K562 (cell line): ENCODE data around the gene MYBPHL. TPM values are rescaled to one million over a fixed set of nuclear protein-coding genes. Genes with fewer than 3 reads are reported as not detected.

ENCODE experiments used
- CREB1 ChIP-seq, 2 experiments: sonication (generic) in 1 of 2; formaldehyde crosslinking in 1 of 2; IDR thresholded peaks; 2 replicates each; pipeline versions ENCODE4 v1.6.1 to v1.8.0; 2012 to 2022; ENCODE audit warnings: inconsistent platforms in 1 of 2, mild to moderate bottlenecking in 1 of 2, missing genetic modification reagents in 1 of 2, moderate library complexity in 1 of 2
- CTBP1 ChIP-seq: fragments of 450-650 bp; IDR thresholded peaks from 2 replicates; pipeline ENCODE4 v1.6.1; 2016; ENCODE audit warnings: borderline replicate concordance
- HCFC1 ChIP-seq: IDR thresholded peaks from 2 replicates; pipeline ENCODE4 v1.6.1; 2012; ENCODE audit warnings: low read depth, low read length, improper control_type of control experiment
- HDGF ChIP-seq: fragments of 450-650 bp; IDR thresholded peaks from 2 replicates; pipeline ENCODE4 v1.6.1; 2016
- LCOR ChIP-seq: sonication (generic); formaldehyde crosslinking; IDR thresholded peaks from 2 replicates; pipeline ENCODE4 v1.8.0; 2022; ENCODE audit warnings: mild to moderate bottlenecking, missing genetic modification reagents
- PCBP1 ChIP-seq: fragments of 200-400 bp; formaldehyde crosslinking; IDR thresholded peaks from 2 replicates; pipeline ENCODE4 v1.6.1; 2018; ENCODE audit warnings: mild to moderate bottlenecking, low read depth, low read length; ENCODE audit not compliant: poor library complexity, severe bottlenecking
- PTBP1 ChIP-seq: fragments of 200-400 bp; formaldehyde crosslinking; IDR thresholded peaks from 2 replicates; pipeline ENCODE4 v1.6.1; 2017; ENCODE audit warnings: low read depth, low read length
- RB1 ChIP-seq: fragments of 450-650 bp; IDR thresholded peaks from 2 replicates; pipeline ENCODE4 v1.6.1; 2017; ENCODE audit warnings: low read depth, mild to moderate bottlenecking
- RHOXF2B ChIP-seq: fragments of 250-450 bp; sonication (Bioruptor Pico); conservative IDR thresholded peaks from 2 replicates; pipeline ENCODE4 v1.5.1; 2021
- SUPT5H ChIP-seq: fragments of 450-650 bp; IDR thresholded peaks from 2 replicates; pipeline ENCODE4 v1.6.1; 2016
- TAF1 ChIP-seq: IDR thresholded peaks from 2 replicates; pipeline ENCODE4 v1.6.1; 2011; ENCODE audit warnings: mild to moderate bottlenecking, low read length, moderate library complexity; ENCODE audit not compliant: insufficient read depth, control insufficient read depth, severe bottlenecking; ENCODE audit errors: extremely low read depth
- THRAP3 ChIP-seq: fragments of 450-650 bp; IDR thresholded peaks from 2 replicates; pipeline ENCODE4 v1.6.1; 2016; ENCODE audit warnings: mild to moderate bottlenecking, inconsistent platforms, borderline replicate concordance
- ZNF23 ChIP-seq: fragments of 250-450 bp; sonication (Bioruptor Pico); IDR thresholded peaks from 2 replicates; pipeline ENCODE4 v1.4.0; 2020; ENCODE audit warnings: mild to moderate bottlenecking
- polyA plus RNA-seq, 8 experiments: library from polyadenylated mRNA; depleted of rRNA in 4 of 8; stranded (reverse) in 5 of 8; unstranded in 3 of 8; fragments of >200 nt; fragmentation: Nextera tagmentation in 2 of 8; fragmentation: Illumina TruSeq in 1 of 8; extraction: Ambion mirVana in 2 of 8; extraction: Trizol in 1 of 8; gene quantifications; 2 replicates each; pipeline versions ENCODE4 v1.2.1 to v1.2.3, GENCODE V29; 2011 to 2014; ENCODE audit warnings: inconsistent platforms in 1 of 8, missing spikeins in 1 of 8
- total RNA-seq, 7 experiments: library from RNA; depleted of rRNA in 6 of 7; stranded (reverse); fragments of >200 nt in 6 of 7; fragmentation: Illumina TruSeq in 2 of 7; extraction: Trizol in 2 of 7; gene quantifications; 2 replicates each; pipeline versions ENCODE4 v1.2.1 to v1.2.3, GENCODE V29; 2011 to 2021; ENCODE audit warnings: low replicate concordance in 1 of 7
- TF ChIP-seq, protein P1 (sequence below): fragments of 450-650 bp; IDR thresholded peaks from 2 replicates; pipeline ENCODE4 v1.6.1; 2016; ENCODE audit warnings: mild to moderate bottlenecking, moderate library complexity
- TF ChIP-seq, protein P2 (sequence below): fragments of 200-800 bp; sonication (Bioruptor generic); IDR thresholded peaks from 2 replicates; pipeline ENCODE4 v1.6.1; 2017; ENCODE audit warnings: missing genetic modification characterization, missing compliant biosample characterization

Gene MYBPHL
- total and polyA plus RNA-seq, 9 of the 15 experiments (the other 6 are each of a cell fraction or from before 2014, with no cell fraction given), result 0.20 to 1.9 (median 0.33) TPM

DNA sequence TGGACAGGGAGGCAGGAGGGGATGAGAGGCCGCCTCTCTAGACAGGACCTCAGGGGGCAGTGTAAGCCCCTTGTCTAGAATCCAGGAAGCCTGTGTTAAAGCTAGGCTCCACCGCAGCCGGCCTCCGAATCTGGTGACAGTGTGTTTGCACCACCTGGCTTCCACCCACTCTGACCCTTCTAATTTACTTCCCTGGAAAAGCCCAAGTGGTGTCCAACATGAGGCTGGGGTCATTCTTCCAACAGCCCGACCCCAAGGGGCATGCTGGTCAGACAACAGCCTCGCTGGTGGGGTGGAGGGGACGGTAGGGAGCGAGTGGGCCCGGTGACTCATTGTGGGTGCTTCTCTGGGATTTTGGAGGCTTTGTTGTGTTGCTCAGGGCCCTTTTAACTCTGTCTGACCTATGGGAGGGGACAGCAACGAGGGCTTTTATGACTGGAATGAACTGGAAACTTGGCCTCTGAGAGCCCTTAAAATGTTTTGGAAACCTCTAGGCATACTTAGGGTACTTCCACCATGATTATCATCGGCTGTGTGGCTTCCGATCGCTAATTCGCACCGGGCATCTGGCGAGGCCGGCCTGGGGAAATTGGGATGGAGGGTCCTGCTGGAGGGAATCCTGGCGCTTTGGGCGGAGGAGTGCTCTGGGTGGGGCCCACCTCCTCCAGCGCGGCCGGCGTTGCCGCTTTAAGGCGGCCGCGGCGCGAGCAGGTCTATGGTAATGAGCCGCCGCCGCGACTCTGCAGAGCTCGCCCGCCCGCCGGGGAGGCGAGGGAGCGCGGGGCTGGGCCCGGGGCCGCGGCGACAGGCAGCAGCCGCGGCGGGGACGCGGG is 57.8 kb downstream of the MYBPHL start, which contains the start of gene CELSR2 (continued):
- TF ChIP-seq CTBP1 (peak; percentile 63; the same call in 1 of the 2 replicates), PCBP1 (peak; percentile 52), SUPT5H (no peak), HDGF (0 out of 2 replicates have a peak, but pooled peaks have one; percentile 61), TAF1 (peak; percentile 39), RB1 (peak; percentile 88), CREB1 (IDR thresholded peaks at IDR 0.05) (0 out of 2 replicates have a peak, but pooled peaks have one; percentile 6), CREB1 (CRISPR knock-in tag; IDR thresholded peaks at IDR 0.05) (peak; percentile 37; the same call in 1 of the 2 replicates), PTBP1 (0 out of 2 replicates have a peak, but pooled peaks have one; percentile 74), HCFC1 (peak; percentile 14; the same call in 1 of the 2 replicates), LCOR (CRISPR knock-in tag) (peak; percentile 64), THRAP3 (no peak), ZNF23 (CRISPR knock-in tag) (no peak), RHOXF2B (CRISPR knock-in tag) (no peak)
- TF ChIP-seq, protein P1, sequence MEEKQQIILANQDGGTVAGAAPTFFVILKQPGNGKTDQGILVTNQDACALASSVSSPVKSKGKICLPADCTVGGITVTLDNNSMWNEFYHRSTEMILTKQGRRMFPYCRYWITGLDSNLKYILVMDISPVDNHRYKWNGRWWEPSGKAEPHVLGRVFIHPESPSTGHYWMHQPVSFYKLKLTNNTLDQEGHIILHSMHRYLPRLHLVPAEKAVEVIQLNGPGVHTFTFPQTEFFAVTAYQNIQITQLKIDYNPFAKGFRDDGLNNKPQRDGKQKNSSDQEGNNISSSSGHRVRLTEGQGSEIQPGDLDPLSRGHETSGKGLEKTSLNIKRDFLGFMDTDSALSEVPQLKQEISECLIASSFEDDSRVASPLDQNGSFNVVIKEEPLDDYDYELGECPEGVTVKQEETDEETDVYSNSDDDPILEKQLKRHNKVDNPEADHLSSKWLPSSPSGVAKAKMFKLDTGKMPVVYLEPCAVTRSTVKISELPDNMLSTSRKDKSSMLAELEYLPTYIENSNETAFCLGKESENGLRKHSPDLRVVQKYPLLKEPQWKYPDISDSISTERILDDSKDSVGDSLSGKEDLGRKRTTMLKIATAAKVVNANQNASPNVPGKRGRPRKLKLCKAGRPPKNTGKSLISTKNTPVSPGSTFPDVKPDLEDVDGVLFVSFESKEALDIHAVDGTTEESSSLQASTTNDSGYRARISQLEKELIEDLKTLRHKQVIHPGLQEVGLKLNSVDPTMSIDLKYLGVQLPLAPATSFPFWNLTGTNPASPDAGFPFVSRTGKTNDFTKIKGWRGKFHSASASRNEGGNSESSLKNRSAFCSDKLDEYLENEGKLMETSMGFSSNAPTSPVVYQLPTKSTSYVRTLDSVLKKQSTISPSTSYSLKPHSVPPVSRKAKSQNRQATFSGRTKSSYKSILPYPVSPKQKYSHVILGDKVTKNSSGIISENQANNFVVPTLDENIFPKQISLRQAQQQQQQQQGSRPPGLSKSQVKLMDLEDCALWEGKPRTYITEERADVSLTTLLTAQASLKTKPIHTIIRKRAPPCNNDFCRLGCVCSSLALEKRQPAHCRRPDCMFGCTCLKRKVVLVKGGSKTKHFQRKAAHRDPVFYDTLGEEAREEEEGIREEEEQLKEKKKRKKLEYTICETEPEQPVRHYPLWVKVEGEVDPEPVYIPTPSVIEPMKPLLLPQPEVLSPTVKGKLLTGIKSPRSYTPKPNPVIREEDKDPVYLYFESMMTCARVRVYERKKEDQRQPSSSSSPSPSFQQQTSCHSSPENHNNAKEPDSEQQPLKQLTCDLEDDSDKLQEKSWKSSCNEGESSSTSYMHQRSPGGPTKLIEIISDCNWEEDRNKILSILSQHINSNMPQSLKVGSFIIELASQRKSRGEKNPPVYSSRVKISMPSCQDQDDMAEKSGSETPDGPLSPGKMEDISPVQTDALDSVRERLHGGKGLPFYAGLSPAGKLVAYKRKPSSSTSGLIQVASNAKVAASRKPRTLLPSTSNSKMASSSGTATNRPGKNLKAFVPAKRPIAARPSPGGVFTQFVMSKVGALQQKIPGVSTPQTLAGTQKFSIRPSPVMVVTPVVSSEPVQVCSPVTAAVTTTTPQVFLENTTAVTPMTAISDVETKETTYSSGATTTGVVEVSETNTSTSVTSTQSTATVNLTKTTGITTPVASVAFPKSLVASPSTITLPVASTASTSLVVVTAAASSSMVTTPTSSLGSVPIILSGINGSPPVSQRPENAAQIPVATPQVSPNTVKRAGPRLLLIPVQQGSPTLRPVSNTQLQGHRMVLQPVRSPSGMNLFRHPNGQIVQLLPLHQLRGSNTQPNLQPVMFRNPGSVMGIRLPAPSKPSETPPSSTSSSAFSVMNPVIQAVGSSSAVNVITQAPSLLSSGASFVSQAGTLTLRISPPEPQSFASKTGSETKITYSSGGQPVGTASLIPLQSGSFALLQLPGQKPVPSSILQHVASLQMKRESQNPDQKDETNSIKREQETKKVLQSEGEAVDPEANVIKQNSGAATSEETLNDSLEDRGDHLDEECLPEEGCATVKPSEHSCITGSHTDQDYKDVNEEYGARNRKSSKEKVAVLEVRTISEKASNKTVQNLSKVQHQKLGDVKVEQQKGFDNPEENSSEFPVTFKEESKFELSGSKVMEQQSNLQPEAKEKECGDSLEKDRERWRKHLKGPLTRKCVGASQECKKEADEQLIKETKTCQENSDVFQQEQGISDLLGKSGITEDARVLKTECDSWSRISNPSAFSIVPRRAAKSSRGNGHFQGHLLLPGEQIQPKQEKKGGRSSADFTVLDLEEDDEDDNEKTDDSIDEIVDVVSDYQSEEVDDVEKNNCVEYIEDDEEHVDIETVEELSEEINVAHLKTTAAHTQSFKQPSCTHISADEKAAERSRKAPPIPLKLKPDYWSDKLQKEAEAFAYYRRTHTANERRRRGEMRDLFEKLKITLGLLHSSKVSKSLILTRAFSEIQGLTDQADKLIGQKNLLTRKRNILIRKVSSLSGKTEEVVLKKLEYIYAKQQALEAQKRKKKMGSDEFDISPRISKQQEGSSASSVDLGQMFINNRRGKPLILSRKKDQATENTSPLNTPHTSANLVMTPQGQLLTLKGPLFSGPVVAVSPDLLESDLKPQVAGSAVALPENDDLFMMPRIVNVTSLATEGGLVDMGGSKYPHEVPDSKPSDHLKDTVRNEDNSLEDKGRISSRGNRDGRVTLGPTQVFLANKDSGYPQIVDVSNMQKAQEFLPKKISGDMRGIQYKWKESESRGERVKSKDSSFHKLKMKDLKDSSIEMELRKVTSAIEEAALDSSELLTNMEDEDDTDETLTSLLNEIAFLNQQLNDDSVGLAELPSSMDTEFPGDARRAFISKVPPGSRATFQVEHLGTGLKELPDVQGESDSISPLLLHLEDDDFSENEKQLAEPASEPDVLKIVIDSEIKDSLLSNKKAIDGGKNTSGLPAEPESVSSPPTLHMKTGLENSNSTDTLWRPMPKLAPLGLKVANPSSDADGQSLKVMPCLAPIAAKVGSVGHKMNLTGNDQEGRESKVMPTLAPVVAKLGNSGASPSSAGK, result peak; percentile 94
- TF ChIP-seq, protein P2, sequence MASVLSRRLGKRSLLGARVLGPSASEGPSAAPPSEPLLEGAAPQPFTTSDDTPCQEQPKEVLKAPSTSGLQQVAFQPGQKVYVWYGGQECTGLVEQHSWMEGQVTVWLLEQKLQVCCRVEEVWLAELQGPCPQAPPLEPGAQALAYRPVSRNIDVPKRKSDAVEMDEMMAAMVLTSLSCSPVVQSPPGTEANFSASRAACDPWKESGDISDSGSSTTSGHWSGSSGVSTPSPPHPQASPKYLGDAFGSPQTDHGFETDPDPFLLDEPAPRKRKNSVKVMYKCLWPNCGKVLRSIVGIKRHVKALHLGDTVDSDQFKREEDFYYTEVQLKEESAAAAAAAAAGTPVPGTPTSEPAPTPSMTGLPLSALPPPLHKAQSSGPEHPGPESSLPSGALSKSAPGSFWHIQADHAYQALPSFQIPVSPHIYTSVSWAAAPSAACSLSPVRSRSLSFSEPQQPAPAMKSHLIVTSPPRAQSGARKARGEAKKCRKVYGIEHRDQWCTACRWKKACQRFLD, result 0 out of 2 replicates have a peak, but pooled peaks have one; percentile 38
